K562 (cell line): ENCODE data around the gene NUAK1. TPM values are rescaled to one million over a fixed set of nuclear protein-coding genes. Genes with fewer than 3 reads are reported as not detected.

Experiments
- HOXB6 ChIP-seq: fragments of 250-450 bp; sonication (Bioruptor Pico); IDR thresholded peaks from 2 replicates; pipeline ENCODE4 v1.5.1; 2022; ENCODE audit warnings: mild to moderate bottlenecking, borderline replicate concordance
- NR2C2 ChIP-seq, 2 experiments: fragments of 200-800 bp in 1 of 2; sonication (Bioruptor generic) in 1 of 2; sonication (generic) in 1 of 2; formaldehyde crosslinking in 1 of 2; IDR thresholded peaks; 2 replicates each; pipeline versions ENCODE4 v1.6.1 to v1.8.0; 2016 to 2022; ENCODE audit warnings: mild to moderate bottlenecking in 1 of 2, missing compliant biosample characterization in 1 of 2, missing genetic modification characterization in 1 of 2, missing genetic modification reagents in 1 of 2
- PTBP1 ChIP-seq: fragments of 200-400 bp; formaldehyde crosslinking; IDR thresholded peaks from 2 replicates; pipeline ENCODE4 v1.6.1; 2017; ENCODE audit warnings: low read depth, low read length
- UBTF ChIP-seq, 2 experiments: IDR thresholded peaks; 2 replicates each; pipeline ENCODE4 v1.6.1; 2012; ENCODE audit warnings: improper control_type of control experiment in 2 of 2, low read depth in 2 of 2, low read length in 2 of 2, borderline replicate concordance in 1 of 2
- ZNF12 ChIP-seq: sonication (generic); formaldehyde crosslinking; IDR thresholded peaks from 2 replicates; pipeline ENCODE4 v1.4.0; 2020; ENCODE audit warnings: mild to moderate bottlenecking, missing genetic modification reagents
- polyA plus RNA-seq, 8 experiments: library from polyadenylated mRNA; depleted of rRNA in 4 of 8; stranded (reverse) in 5 of 8; unstranded in 3 of 8; fragments of >200 nt; fragmentation: Nextera tagmentation in 2 of 8; fragmentation: Illumina TruSeq in 1 of 8; extraction: Ambion mirVana in 2 of 8; extraction: Trizol in 1 of 8; gene quantifications; 2 replicates each; pipeline versions ENCODE4 v1.2.1 to v1.2.3, GENCODE V29; 2011 to 2014; ENCODE audit warnings: inconsistent platforms in 1 of 8, missing spikeins in 1 of 8
- total RNA-seq, 7 experiments: library from RNA; depleted of rRNA in 6 of 7; stranded (reverse); fragments of >200 nt in 6 of 7; fragmentation: Illumina TruSeq in 2 of 7; extraction: Trizol in 2 of 7; gene quantifications; 2 replicates each; pipeline versions ENCODE4 v1.2.1 to v1.2.3, GENCODE V29; 2011 to 2021; ENCODE audit warnings: low replicate concordance in 1 of 7
- TF ChIP-seq, protein P1 (sequence below), 2 experiments: fragments of 450-650 bp; formaldehyde crosslinking in 1 of 2; IDR thresholded peaks; 2 replicates each; pipeline versions ENCODE4 v1.4.0 to v1.6.1; 2014 to 2020; ENCODE audit warnings: mild to moderate bottlenecking in 2 of 2, borderline replicate concordance in 1 of 2, low read depth in 1 of 2
- TF ChIP-seq, protein P2 (sequence below): fragments of 250-450 bp; sonication (Bioruptor Pico); IDR thresholded peaks from 2 replicates; pipeline ENCODE4 v1.4.0; 2020; ENCODE audit warnings: mild to moderate bottlenecking, moderate library complexity

NUAK1 gene
- total and polyA plus RNA-seq, 9 of the 15 experiments (the other 6 are each of a cell fraction or from before 2014, with no cell fraction given), result 0.02 TPM; not detected in 8

- TF ChIP-seq, protein P1, sequence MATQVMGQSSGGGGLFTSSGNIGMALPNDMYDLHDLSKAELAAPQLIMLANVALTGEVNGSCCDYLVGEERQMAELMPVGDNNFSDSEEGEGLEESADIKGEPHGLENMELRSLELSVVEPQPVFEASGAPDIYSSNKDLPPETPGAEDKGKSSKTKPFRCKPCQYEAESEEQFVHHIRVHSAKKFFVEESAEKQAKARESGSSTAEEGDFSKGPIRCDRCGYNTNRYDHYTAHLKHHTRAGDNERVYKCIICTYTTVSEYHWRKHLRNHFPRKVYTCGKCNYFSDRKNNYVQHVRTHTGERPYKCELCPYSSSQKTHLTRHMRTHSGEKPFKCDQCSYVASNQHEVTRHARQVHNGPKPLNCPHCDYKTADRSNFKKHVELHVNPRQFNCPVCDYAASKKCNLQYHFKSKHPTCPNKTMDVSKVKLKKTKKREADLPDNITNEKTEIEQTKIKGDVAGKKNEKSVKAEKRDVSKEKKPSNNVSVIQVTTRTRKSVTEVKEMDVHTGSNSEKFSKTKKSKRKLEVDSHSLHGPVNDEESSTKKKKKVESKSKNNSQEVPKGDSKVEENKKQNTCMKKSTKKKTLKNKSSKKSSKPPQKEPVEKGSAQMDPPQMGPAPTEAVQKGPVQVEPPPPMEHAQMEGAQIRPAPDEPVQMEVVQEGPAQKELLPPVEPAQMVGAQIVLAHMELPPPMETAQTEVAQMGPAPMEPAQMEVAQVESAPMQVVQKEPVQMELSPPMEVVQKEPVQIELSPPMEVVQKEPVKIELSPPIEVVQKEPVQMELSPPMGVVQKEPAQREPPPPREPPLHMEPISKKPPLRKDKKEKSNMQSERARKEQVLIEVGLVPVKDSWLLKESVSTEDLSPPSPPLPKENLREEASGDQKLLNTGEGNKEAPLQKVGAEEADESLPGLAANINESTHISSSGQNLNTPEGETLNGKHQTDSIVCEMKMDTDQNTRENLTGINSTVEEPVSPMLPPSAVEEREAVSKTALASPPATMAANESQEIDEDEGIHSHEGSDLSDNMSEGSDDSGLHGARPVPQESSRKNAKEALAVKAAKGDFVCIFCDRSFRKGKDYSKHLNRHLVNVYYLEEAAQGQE (IDR thresholded peaks at IDR 0.05; ENCODE audit: borderline replicate concordance), result no peak
- TF ChIP-seq, protein P1 (CRISPR knock-in tag; IDR thresholded peaks at IDR 0.05; ENCODE audit: low read depth), result no peak
- TF ChIP-seq UBTF (IDR thresholded peaks at IDR 0.05; ENCODE audit: borderline replicate concordance in 1 of 2, low read depth in 2 of 2, low read length in 2 of 2) (no peak), ZNF12 (CRISPR knock-in tag) (no peak), PTBP1 (no peak), HOXB6 (no peak), NR2C2 (CRISPR knock-in tag; IDR thresholded peaks at IDR 0.05) (no peak), NR2C2 (tag; IDR thresholded peaks at IDR 0.05) (no peak)
- TF ChIP-seq, protein P2, sequence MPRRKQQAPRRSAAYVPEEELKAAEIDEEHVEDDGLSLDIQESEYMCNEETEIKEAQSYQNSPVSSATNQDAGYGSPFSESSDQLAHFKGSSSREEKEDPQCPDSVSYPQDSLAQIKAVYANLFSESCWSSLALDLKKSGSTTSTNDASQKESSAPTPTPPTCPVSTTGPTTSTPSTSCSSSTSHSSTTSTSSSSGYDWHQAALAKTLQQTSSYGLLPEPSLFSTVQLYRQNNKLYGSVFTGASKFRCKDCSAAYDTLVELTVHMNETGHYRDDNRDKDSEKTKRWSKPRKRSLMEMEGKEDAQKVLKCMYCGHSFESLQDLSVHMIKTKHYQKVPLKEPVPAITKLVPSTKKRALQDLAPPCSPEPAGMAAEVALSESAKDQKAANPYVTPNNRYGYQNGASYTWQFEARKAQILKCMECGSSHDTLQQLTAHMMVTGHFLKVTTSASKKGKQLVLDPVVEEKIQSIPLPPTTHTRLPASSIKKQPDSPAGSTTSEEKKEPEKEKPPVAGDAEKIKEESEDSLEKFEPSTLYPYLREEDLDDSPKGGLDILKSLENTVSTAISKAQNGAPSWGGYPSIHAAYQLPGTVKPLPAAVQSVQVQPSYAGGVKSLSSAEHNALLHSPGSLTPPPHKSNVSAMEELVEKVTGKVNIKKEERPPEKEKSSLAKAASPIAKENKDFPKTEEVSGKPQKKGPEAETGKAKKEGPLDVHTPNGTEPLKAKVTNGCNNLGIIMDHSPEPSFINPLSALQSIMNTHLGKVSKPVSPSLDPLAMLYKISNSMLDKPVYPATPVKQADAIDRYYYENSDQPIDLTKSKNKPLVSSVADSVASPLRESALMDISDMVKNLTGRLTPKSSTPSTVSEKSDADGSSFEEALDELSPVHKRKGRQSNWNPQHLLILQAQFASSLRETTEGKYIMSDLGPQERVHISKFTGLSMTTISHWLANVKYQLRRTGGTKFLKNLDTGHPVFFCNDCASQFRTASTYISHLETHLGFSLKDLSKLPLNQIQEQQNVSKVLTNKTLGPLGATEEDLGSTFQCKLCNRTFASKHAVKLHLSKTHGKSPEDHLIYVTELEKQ (CRISPR knock-in tag), result no peak
Measured at GRCh38 chr12:106187155-106187789, 48.5 kb upstream of the NUAK1 start (continued).
